ENCODE results near the gene LSP1. TPM values are rescaled to one million over a fixed set of nuclear protein-coding genes. Genes with fewer than 3 reads are reported as not detected.

Gene LSP1
- total RNA-seq, 4 donors from 2014 or later: 73.7 to 105 (median 86.6) TPM

- 87 to 92% methylated on average over 13 to 20 of the region's 20 CpGs for WGBS, 2 donors
- TF ChIP-seq, protein P1, sequence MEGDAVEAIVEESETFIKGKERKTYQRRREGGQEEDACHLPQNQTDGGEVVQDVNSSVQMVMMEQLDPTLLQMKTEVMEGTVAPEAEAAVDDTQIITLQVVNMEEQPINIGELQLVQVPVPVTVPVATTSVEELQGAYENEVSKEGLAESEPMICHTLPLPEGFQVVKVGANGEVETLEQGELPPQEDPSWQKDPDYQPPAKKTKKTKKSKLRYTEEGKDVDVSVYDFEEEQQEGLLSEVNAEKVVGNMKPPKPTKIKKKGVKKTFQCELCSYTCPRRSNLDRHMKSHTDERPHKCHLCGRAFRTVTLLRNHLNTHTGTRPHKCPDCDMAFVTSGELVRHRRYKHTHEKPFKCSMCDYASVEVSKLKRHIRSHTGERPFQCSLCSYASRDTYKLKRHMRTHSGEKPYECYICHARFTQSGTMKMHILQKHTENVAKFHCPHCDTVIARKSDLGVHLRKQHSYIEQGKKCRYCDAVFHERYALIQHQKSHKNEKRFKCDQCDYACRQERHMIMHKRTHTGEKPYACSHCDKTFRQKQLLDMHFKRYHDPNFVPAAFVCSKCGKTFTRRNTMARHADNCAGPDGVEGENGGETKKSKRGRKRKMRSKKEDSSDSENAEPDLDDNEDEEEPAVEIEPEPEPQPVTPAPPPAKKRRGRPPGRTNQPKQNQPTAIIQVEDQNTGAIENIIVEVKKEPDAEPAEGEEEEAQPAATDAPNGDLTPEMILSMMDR (IDR thresholded peaks at IDR 0.05): no peak
- no peak for TF ChIP-seq POLR2A (IDR thresholded peaks at IDR 0.05)
- intact Hi-C loops (cut with DNase I; ENCODE audit: low total_unique reads): no loop called here
- no peak for DNase-seq (ENCODE audit: low spot score in 2 of 2)
- H3K4me3 ChIP-seq (ENCODE audit: low read depth, poor library complexity, severe bottlenecking): no peak overlapping the region
These were observed 75.1 kb downstream of the LSP1 start for GRCh38 chr11:1927848-1928469.

- TF ChIP-seq, protein P1 (IDR thresholded peaks at IDR 0.05): no peak
- no peak for TF ChIP-seq POLR2A (IDR thresholded peaks at IDR 0.05)
- no peak for DNase-seq (ENCODE audit: low spot score in 2 of 2)
- intact Hi-C loops (cut with DNase I; ENCODE audit: low total_unique reads): no loop called here
- 80 to 90% methylated on average over 13 of the region's 13 CpGs for WGBS, 2 donors
- H3K4me3 ChIP-seq (ENCODE audit: low read depth, poor library complexity, severe bottlenecking): no peak overlapping the region
These were observed 75.6 kb downstream of the LSP1 start for GRCh38 chr11:1928470-1928890.

- WGBS, 2 donors: 89 to 93% methylated on average over 27 to 28 of the region's 35 CpGs
- no peak overlapping the region for H3K4me3 ChIP-seq (ENCODE audit: low read depth, poor library complexity, severe bottlenecking)
- DNase-seq (ENCODE audit: low spot score in 2 of 2): no peak
- intact Hi-C loops (cut with DNase I; ENCODE audit: low total_unique reads): no loop called here
- no peak for TF ChIP-seq POLR2A (IDR thresholded peaks at IDR 0.05)
- TF ChIP-seq, protein P1 (IDR thresholded peaks at IDR 0.05): no peak
These were observed 76.1 kb downstream of the LSP1 start for GRCh38 chr11:1928891-1929541.

- 88 to 91% methylated on average over 25 of the region's 25 CpGs for WGBS, 2 donors
- TF ChIP-seq, protein P1 (IDR thresholded peaks at IDR 0.05): no peak
- TF ChIP-seq POLR2A (IDR thresholded peaks at IDR 0.05): no peak
- no peak for DNase-seq (ENCODE audit: low spot score in 2 of 2)
- no peak overlapping the region for H3K4me3 ChIP-seq (ENCODE audit: low read depth, poor library complexity, severe bottlenecking)
- intact Hi-C loops (cut with DNase I; ENCODE audit: low total_unique reads): no loop called here
These were observed 77.0 kb downstream of the LSP1 start for GRCh38 chr11:1929621-1930461.

GRCh38 chr11:1930462-1930830 lies 77.6 kb downstream of the LSP1 start:
- TF ChIP-seq, protein P1 (IDR thresholded peaks at IDR 0.05): no peak
- TF ChIP-seq POLR2A (IDR thresholded peaks at IDR 0.05): no peak
- DNase-seq (ENCODE audit: low spot score in 2 of 2): no peak
- no peak overlapping the region for H3K4me3 ChIP-seq (ENCODE audit: low read depth, poor library complexity, severe bottlenecking)
- intact Hi-C loops (cut with DNase I; ENCODE audit: low total_unique reads): no loop called here
- 85 to 90% methylated on average over 9 of the region's 9 CpGs for WGBS, 2 donors
